Measurements from ENCODE around the gene PRXL2C.
"Not testable (repeated sequence)": the region's sequence is repeated elsewhere in the genome, so short reads cannot be mapped to it uniquely, and the experiment has no call there.

- TF ChIP-seq CTCF (conservative IDR thresholded peaks at IDR 0.05; ENCODE audit: low read depth, low read length); EZH2phosphoT487 (IDR thresholded peaks at IDR 0.05; ENCODE audit: borderline replicate concordance, low read length); EZH2 (IDR thresholded peaks at IDR 0.05; ENCODE audit: low read length, unreplicated experiment): not testable (repeated sequence)
Observed at GRCh38 chr9:96700721-96701375, 45.7 kb upstream of the PRXL2C start.
